NB4 (cell line): Measurements from ENCODE around the gene TCF7L2.

Experiments used
- DNase-seq: peaks from one replicate; pipeline ENCODE4 v3.0.0; 2010; ENCODE audit warnings: low read depth
- H3K4me3 ChIP-seq: one replicate; pipeline ENCODE4 v1.5.1; 2011; ENCODE audit warnings: mild to moderate bottlenecking, low read depth, low read length, moderate library complexity
- CTCF ChIP-seq: IDR thresholded peaks from one replicate; pipeline ENCODE4 v1.5.1; 2012; ENCODE audit warnings: low read depth, low read length
- MYC ChIP-seq: IDR thresholded peaks from 2 replicates; pipeline ENCODE4 v1.6.1; 2011; ENCODE audit warnings: low read depth, low read length
- POLR2A ChIP-seq: IDR thresholded peaks from 2 replicates; pipeline ENCODE4 v1.6.1; 2011; ENCODE audit warnings: mild to moderate bottlenecking; ENCODE audit not compliant: insufficient read length; ENCODE audit errors: extremely low read depth
- TF ChIP-seq, protein P1 (sequence below): IDR thresholded peaks from 2 replicates; pipeline ENCODE4 v1.6.1; 2011; ENCODE audit warnings: low read depth, low read length

The TCF7L2 gene

GRCh38 chr10:113180401-113181154 lies 230.5 kb downstream of the TCF7L2 start:
- H3K4me3 ChIP-seq: no peak overlapping the region
- peak; percentile 14 for DNase-seq
- TF ChIP-seq POLR2A (no peak), CTCF (no peak), MYC (no peak)
- TF ChIP-seq, protein P1, sequence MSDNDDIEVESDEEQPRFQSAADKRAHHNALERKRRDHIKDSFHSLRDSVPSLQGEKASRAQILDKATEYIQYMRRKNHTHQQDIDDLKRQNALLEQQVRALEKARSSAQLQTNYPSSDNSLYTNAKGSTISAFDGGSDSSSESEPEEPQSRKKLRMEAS: no peak

DNA sequence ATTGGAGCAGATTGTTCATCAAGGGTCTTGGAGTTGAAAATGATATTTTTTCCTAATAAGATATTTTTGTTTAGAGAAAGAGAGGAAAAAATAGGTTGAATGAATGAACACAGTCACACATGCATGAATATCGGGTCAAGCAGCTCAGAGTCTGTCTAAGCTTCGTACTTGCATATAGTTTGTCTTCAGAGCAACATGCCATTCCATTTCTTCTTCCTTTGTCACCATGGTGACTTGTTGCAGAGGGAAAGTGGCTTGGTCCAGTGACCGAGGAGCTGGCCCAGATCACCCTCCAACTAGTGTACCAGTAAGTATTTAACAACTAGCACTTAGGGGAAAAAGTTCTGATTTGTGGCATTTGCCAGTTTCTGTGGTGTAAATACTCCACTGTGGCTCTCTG lies 232.1 kb downstream of the TCF7L2 start:
- TF ChIP-seq POLR2A (no peak), CTCF (no peak), MYC (no peak)
- no peak for DNase-seq
- H3K4me3 ChIP-seq: no peak overlapping the region

GRCh38 chr10:113183573-113183972 lies 233.5 kb downstream of the TCF7L2 start:
- H3K4me3 ChIP-seq: no peak overlapping the region
- TF ChIP-seq CTCF (no peak), POLR2A (no peak), MYC (no peak)
- TF ChIP-seq, protein P1: no peak
- DNase-seq: no peak

DNA sequence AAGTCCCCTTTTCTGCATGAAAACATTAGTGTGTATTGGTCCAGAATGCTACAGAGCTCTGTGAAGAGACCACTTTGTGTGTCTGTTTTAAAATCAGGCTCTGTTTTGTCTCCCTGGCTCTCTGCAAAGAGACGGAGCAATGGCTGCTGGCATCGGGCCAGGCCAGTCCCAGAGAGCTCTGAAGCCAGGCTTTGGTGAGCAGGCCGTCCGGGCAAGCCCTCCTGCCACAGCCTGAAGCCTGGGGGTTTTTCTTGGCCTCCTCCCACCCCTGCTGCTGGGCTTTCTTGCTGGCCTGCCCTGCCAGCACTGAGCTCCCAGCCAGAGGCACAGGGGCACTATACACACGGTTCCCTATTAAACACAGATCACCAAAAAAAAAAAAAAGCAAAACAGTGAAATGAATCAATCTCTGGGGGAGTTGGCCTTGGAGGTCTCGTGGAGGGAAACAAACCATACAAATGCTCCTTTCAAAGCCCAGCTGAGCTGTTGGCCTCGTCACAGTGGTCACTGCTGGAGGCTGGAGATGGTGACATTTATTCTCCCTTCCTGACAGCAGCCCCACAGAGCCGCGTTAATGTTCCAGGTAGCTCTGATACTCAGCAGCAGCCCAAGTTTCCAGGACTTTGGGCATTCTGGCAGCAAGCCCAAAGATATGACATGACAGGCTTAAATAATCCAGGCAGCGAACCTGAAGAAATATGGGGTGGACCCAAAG lies 237.2 kb downstream of the TCF7L2 start:
- DNase-seq: no peak
- no peak overlapping the region for H3K4me3 ChIP-seq
- TF ChIP-seq, protein P1: no peak
- no peak for TF ChIP-seq MYC
- no peak for TF ChIP-seq POLR2A
- no peak for TF ChIP-seq CTCF

- H3K4me3 ChIP-seq: no peak overlapping the region
- TF ChIP-seq, protein P1: no peak
- TF ChIP-seq MYC: no peak
- no peak for TF ChIP-seq CTCF
- TF ChIP-seq POLR2A: no peak
- no peak for DNase-seq
Observed at GRCh38 chr10:113199459-113199858, 249.4 kb downstream of the TCF7L2 start.

- DNase-seq: no peak
- no peak for TF ChIP-seq MYC
- no peak for TF ChIP-seq CTCF
- TF ChIP-seq, protein P1: no peak
- no peak for TF ChIP-seq POLR2A
- no peak overlapping the region for H3K4me3 ChIP-seq
Observed at GRCh38 chr10:113202011-113202410, 252.0 kb downstream of the TCF7L2 start.
